A549 (cell line): ENCODE data around the gene RNF126. TPM values are rescaled to one million over a fixed set of nuclear protein-coding genes. Genes with fewer than 3 reads are reported as not detected.

ENCODE experiments used
- ATAC-seq, 2 experiments: fragments of 200-7000 bp in 1 of 2; fragments of >200 bp in 1 of 2; cut with Nextera tagmentation in 1 of 2; cut with Tn5 transposase in 1 of 2; 3 replicates each; pipeline versions ENCODE4 v1.8.0 to v1.9.1; 2018 to 2020; ENCODE audit warnings: mild to moderate bottlenecking in 1 of 2, moderate library complexity in 1 of 2
- CTCF ChIA-PET: fragments of 300-600 bp; sonication (Branson Sonifier 250); formaldehyde crosslinking; extraction: SDS; loops from one replicate; lab custom pipeline; 2021; ENCODE audit warnings: antibody characterized with exemption, inconsistent platforms; lab: Yijun Ruan, JAX
- POLR2A ChIA-PET: fragments of 350-600 bp; formaldehyde crosslinking; extraction: SDS; loops from one replicate; lab custom pipeline; 2021; ENCODE audit warnings: antibody characterized with exemption, inconsistent platforms; lab: Yijun Ruan, JAX
- DNase-seq, 2 experiments: peaks; one replicate each; pipeline versions ENCODE4 v3.0.0 to v3.0.0-alpha.2; 2011 to 2016; ENCODE audit warnings: low read depth in 1 of 2, low spot score in 1 of 2
- FAIRE-seq: peaks from 2 replicates; lab custom pipeline; 2011; peaks lifted over from hg19 to GRCh38; lab: Jason Lieb, UNC
- H3K27ac ChIP-seq, 2 experiments: fragments of >200 bp; sonication (Bioruptor Twin); formaldehyde crosslinking; 3 replicates each; pipeline ENCODE4 v1.5.1; 2016 to 2017
- H3K4me1 ChIP-seq: fragments of >200 bp; sonication (Bioruptor Twin); formaldehyde crosslinking; 3 replicates; pipeline ENCODE4 v1.6.1; 2016
- H3K4me2 ChIP-seq: fragments of >200 bp; sonication (Bioruptor Twin); formaldehyde crosslinking; 3 replicates; pipeline ENCODE4 v1.6.1; 2016
- H3K4me3 ChIP-seq: fragments of >200 bp; sonication (Bioruptor Twin); formaldehyde crosslinking; 3 replicates; pipeline ENCODE4 v1.5.1; 2016
- H3K9me3 ChIP-seq: fragments of >200 bp; sonication (Bioruptor Twin); formaldehyde crosslinking; 3 replicates; pipeline ENCODE4 v1.6.1; 2016
- CEBPB ChIP-seq, 2 experiments: fragments of >200 bp in 1 of 2; sonication (Bioruptor Twin) in 1 of 2; formaldehyde crosslinking in 1 of 2; IDR thresholded peaks; 2 replicates each; pipeline ENCODE4 v1.6.1; 2012 to 2016
- CHD2 ChIP-seq: fragments of 150-350 bp; IDR thresholded peaks from 2 replicates; pipeline ENCODE4 v1.6.1; 2014; ENCODE audit warnings: low read length; ENCODE audit not compliant: partially characterized antibody
- EP300 ChIP-seq, 2 experiments: fragments of >200 bp; sonication (Bioruptor Twin); formaldehyde crosslinking; IDR thresholded peaks; 2 replicates in 1 of 2; 3 replicates in 1 of 2; pipeline ENCODE4 v1.6.1; 2016 to 2017
- FOSB ChIP-seq: fragments of 250-450 bp; sonication (Bioruptor Pico); IDR thresholded peaks from 2 replicates; pipeline ENCODE4 v1.5.0; 2020; ENCODE audit warnings: mild to moderate bottlenecking, moderate library complexity
- FOXS1 ChIP-seq: fragments of 250-450 bp; sonication (Bioruptor Pico); IDR thresholded peaks from 2 replicates; pipeline ENCODE4 v1.5.0; 2020; ENCODE audit warnings: mild to moderate bottlenecking, moderate library complexity
- JUN ChIP-seq, 2 experiments: fragments of >200 bp; sonication (Bioruptor Twin); formaldehyde crosslinking; IDR thresholded peaks; 2 replicates in 1 of 2; 3 replicates in 1 of 2; pipeline ENCODE4 v1.6.1; 2016 to 2017
- KDM1A ChIP-seq: fragments of 200-600 bp; sonication (generic); IDR thresholded peaks from 2 replicates; pipeline ENCODE4 v1.6.1; 2016; ENCODE audit warnings: low read depth, mild to moderate bottlenecking
- MAFK ChIP-seq: fragments of 450-650 bp; IDR thresholded peaks from 2 replicates; pipeline ENCODE4 v1.6.1; 2014; ENCODE audit not compliant: partially characterized antibody
- MAZ ChIP-seq: fragments of 150-350 bp; IDR thresholded peaks from 2 replicates; pipeline ENCODE4 v1.6.1; 2014; ENCODE audit warnings: antibody characterized with exemption, low read depth, low read length, borderline replicate concordance
- RAD21 ChIP-seq, 2 experiments: fragments of >200 bp in 1 of 2; sonication (Bioruptor Twin) in 1 of 2; formaldehyde crosslinking in 1 of 2; IDR thresholded peaks in 1 of 2; conservative IDR thresholded peaks in 1 of 2; 2 replicates in 1 of 2; 3 replicates in 1 of 2; pipeline ENCODE4 v1.6.1; 2012 to 2018; ENCODE audit warnings: inconsistent platforms in 1 of 2
- RARB ChIP-seq: fragments of 250-450 bp; sonication (Bioruptor Pico); IDR thresholded peaks from 2 replicates; pipeline ENCODE4 v1.8.0; 2021; ENCODE audit warnings: mild to moderate bottlenecking, moderate library complexity
- RFX5 ChIP-seq: fragments of 450-650 bp; IDR thresholded peaks from 2 replicates; pipeline ENCODE4 v1.7.1; 2014; ENCODE audit warnings: antibody characterized with exemption, mild to moderate bottlenecking, moderate library complexity
- SMC3 ChIP-seq: fragments of >200 bp; sonication (Bioruptor Twin); formaldehyde crosslinking; IDR thresholded peaks from 3 replicates; pipeline ENCODE4 v1.6.1; 2018; ENCODE audit warnings: inconsistent platforms
- TP53 ChIP-seq: fragments of 250-450 bp; sonication (Bioruptor Pico); IDR thresholded peaks from 2 replicates; pipeline ENCODE4 v1.5.0; 2021; ENCODE audit warnings: mild to moderate bottlenecking, moderate library complexity
- WGBS: methylation state at CpG from one replicate; pipeline ENCODE4 v1.1.6; 2017; ENCODE audit errors: missing lambda C conversion rate; 5-methylcytosine and 5-hydroxymethylcytosine counted together
- polyA plus RNA-seq, 4 experiments: library from polyadenylated mRNA; depleted of rRNA in 3 of 4; stranded (reverse); fragments of >200 nt; fragmentation: RNase III in 1 of 4; extraction: RNeasy Plus Mini Kit Qiagen cat#74134 plus additional on column Dnase treatment in 1 of 4; gene quantifications; 2 replicates in 3 of 4; 3 replicates in 1 of 4; pipeline ENCODE4 v1.2.3, GENCODE V29; 2011 to 2017
- TF ChIP-seq, protein P1 (sequence below): IDR thresholded peaks from 2 replicates; pipeline ENCODE4 v1.6.1; 2012; ENCODE audit warnings: low read depth, borderline replicate concordance
- TF ChIP-seq, protein P2 (sequence below): fragments of 200-600 bp; sonication (generic); IDR thresholded peaks from 2 replicates; pipeline ENCODE4 v1.6.1; 2016; ENCODE audit warnings: antibody characterized with exemption, mild to moderate bottlenecking, moderate library complexity
- TF ChIP-seq, protein P3 (sequence below): fragments of 150-350 bp; IDR thresholded peaks from 2 replicates; pipeline ENCODE4 v1.6.1; 2014; ENCODE audit warnings: low read depth, mild to moderate bottlenecking, low read length
- TF ChIP-seq, protein P4 (sequence below): fragments of >200 bp; sonication (Bioruptor Twin); formaldehyde crosslinking; IDR thresholded peaks from 2 replicates; pipeline ENCODE4 v1.6.1; 2016
- TF ChIP-seq, protein P5 (sequence below): fragments of 250-450 bp; sonication (Bioruptor Pico); IDR thresholded peaks from 2 replicates; pipeline ENCODE4 v1.5.0; 2021; ENCODE audit warnings: mild to moderate bottlenecking, moderate library complexity, borderline replicate concordance
- TF ChIP-seq, protein P6 (sequence below): fragments of 450-650 bp; IDR thresholded peaks from 2 replicates; pipeline ENCODE4 v1.6.1; 2014; ENCODE audit warnings: antibody characterized with exemption

Gene RNF126
- polyA plus RNA-seq, 2 of the 4 experiments (the other 2 are of a cell fraction): 3.1 to 35.0 TPM

DNA sequence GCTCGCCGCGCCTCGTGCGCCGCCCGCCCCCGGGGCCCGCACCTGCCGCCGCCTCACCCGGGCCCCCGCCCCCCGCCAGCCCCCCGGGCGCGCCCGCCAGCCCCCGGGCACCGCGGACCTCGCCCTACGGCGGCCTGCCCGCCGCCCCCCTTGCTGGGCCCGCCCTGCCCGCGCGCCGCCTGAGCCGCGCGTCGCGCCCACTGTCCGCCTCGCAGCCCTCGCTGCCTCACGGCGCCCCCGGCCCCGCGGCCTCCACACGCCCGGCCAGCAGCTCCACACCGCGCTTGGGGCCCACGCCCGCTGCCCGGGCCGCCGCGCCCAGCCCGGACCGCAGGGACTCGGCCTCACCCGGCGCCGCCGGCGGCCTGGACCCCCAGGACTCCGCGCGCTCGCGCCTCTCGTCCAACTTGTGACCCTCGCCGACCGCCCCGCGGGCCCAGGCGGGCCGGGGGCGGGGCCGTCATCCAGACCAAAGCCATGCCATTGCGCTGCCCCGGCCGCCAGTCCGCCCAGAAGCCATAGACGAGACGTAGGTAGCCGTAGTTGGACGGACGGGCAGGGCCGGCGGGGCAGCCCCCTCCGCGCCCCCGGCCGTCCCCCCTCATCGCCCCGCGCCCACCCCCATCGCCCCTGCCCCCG, 46.8 kb downstream of the RNF126 start:
- FAIRE-seq (no peak), DNase-seq (no peak)
- no peak overlapping the region for H3K27ac ChIP-seq
- H3K4me1 ChIP-seq: peaks cover 10% of the 10 kb centered on the region
- TF ChIP-seq, protein P1, sequence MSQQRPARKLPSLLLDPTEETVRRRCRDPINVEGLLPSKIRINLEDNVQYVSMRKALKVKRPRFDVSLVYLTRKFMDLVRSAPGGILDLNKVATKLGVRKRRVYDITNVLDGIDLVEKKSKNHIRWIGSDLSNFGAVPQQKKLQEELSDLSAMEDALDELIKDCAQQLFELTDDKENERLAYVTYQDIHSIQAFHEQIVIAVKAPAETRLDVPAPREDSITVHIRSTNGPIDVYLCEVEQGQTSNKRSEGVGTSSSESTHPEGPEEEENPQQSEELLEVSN: no peak
- no peak for TF ChIP-seq MAFK
- TF ChIP-seq RARB (CRISPR knock-in tag): no peak
- TF ChIP-seq, protein P2, sequence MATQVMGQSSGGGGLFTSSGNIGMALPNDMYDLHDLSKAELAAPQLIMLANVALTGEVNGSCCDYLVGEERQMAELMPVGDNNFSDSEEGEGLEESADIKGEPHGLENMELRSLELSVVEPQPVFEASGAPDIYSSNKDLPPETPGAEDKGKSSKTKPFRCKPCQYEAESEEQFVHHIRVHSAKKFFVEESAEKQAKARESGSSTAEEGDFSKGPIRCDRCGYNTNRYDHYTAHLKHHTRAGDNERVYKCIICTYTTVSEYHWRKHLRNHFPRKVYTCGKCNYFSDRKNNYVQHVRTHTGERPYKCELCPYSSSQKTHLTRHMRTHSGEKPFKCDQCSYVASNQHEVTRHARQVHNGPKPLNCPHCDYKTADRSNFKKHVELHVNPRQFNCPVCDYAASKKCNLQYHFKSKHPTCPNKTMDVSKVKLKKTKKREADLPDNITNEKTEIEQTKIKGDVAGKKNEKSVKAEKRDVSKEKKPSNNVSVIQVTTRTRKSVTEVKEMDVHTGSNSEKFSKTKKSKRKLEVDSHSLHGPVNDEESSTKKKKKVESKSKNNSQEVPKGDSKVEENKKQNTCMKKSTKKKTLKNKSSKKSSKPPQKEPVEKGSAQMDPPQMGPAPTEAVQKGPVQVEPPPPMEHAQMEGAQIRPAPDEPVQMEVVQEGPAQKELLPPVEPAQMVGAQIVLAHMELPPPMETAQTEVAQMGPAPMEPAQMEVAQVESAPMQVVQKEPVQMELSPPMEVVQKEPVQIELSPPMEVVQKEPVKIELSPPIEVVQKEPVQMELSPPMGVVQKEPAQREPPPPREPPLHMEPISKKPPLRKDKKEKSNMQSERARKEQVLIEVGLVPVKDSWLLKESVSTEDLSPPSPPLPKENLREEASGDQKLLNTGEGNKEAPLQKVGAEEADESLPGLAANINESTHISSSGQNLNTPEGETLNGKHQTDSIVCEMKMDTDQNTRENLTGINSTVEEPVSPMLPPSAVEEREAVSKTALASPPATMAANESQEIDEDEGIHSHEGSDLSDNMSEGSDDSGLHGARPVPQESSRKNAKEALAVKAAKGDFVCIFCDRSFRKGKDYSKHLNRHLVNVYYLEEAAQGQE: no peak
- TF ChIP-seq TP53 (CRISPR knock-in tag): no peak
- TF ChIP-seq EP300 (IDR thresholded peaks at IDR 0.05): no peak
- TF ChIP-seq CEBPB (IDR thresholded peaks at IDR 0.05): no peak
- TF ChIP-seq CHD2: no peak
- TF ChIP-seq, protein P3, sequence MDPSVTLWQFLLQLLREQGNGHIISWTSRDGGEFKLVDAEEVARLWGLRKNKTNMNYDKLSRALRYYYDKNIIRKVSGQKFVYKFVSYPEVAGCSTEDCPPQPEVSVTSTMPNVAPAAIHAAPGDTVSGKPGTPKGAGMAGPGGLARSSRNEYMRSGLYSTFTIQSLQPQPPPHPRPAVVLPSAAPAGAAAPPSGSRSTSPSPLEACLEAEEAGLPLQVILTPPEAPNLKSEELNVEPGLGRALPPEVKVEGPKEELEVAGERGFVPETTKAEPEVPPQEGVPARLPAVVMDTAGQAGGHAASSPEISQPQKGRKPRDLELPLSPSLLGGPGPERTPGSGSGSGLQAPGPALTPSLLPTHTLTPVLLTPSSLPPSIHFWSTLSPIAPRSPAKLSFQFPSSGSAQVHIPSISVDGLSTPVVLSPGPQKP: no peak
- TF ChIP-seq, protein P4, sequence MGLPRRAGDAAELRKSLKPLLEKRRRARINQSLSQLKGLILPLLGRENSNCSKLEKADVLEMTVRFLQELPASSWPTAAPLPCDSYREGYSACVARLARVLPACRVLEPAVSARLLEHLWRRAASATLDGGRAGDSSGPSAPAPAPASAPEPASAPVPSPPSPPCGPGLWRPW: no peak
- no peak for TF ChIP-seq JUN (IDR thresholded peaks at IDR 0.05)
- TF ChIP-seq, protein P5, sequence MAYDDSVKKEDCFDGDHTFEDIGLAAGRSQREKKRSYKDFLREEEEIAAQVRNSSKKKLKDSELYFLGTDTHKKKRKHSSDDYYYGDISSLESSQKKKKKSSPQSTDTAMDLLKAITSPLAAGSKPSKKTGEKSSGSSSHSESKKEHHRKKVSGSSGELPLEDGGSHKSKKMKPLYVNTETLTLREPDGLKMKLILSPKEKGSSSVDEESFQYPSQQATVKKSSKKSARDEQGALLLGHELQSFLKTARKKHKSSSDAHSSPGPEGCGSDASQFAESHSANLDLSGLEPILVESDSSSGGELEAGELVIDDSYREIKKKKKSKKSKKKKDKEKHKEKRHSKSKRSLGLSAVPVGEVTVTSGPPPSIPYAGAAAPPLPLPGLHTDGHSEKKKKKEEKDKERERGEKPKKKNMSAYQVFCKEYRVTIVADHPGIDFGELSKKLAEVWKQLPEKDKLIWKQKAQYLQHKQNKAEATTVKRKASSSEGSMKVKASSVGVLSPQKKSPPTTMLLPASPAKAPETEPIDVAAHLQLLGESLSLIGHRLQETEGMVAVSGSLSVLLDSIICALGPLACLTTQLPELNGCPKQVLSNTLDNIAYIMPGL (CRISPR knock-in tag): no peak
- TF ChIP-seq RAD21 (conservative IDR thresholded peaks at IDR 0.05 in 1 of 2, IDR thresholded peaks at IDR 0.05 in 1 of 2): no peak
- no peak for TF ChIP-seq KDM1A
- no peak for TF ChIP-seq RFX5
- no peak for TF ChIP-seq SMC3
- TF ChIP-seq, protein P6, sequence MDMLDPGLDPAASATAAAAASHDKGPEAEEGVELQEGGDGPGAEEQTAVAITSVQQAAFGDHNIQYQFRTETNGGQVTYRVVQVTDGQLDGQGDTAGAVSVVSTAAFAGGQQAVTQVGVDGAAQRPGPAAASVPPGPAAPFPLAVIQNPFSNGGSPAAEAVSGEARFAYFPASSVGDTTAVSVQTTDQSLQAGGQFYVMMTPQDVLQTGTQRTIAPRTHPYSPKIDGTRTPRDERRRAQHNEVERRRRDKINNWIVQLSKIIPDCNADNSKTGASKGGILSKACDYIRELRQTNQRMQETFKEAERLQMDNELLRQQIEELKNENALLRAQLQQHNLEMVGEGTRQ: no peak
- no peak for TF ChIP-seq FOSB (CRISPR knock-in tag)
- TF ChIP-seq MAZ: no peak
- TF ChIP-seq FOXS1 (CRISPR knock-in tag): no peak
- TF ChIP-seq, all 56 proteins: peak for 0
- CTCF ChIA-PET: no interaction called here
- POLR2A ChIA-PET: no interaction called here
- 98% methylated on average over 15 of the region's 97 CpGs for WGBS
- no peak for ATAC-seq
- Histone ChIP-seq H3K4me3 (no peak overlapping the region), H3K9me3 (no peaks in the 10 kb centered on the region), H3K4me2 (no peak overlapping the region)
